Esophagus muscularis mucosa (tissue), 4 donors: Measurements from ENCODE around the gene NFATC4. TPM values are rescaled to one million over a fixed set of nuclear protein-coding genes. Genes with fewer than 3 reads are reported as not detected.
A peak's percentile ranks its signal among the peaks of the same experiment; 100 is the strongest.

Experiments used
- DNase-seq: peaks from one replicate; pipeline ENCODE4 v3.0.0-alpha.2; 2017; ENCODE audit errors: extremely low spot score
- H3K27ac ChIP-seq, 4 donors: fragments of 200-600 bp; sonication (generic); replicated peaks in 1 of 4; 1 replicate in 3 of 4; 2 replicates in 1 of 4; pipeline ENCODE4 v1.5.1; 2016 to 2019; ENCODE audit warnings: mild to moderate bottlenecking in 1 of 4
- H3K27me3 ChIP-seq, 4 donors: fragments of 200-600 bp; sonication (generic); one replicate each; pipeline versions ENCODE4 v1.5.1 to v1.6.0; 2016 to 2019
- H3K36me3 ChIP-seq, 4 donors: fragments of 200-600 bp; sonication (generic); one replicate each; pipeline ENCODE4 v1.5.1; 2016 to 2019
- H3K4me1 ChIP-seq, 4 donors: fragments of 200-600 bp; sonication (generic); one replicate each; pipeline ENCODE4 v1.5.1; 2016 to 2019
- H3K4me3 ChIP-seq, 4 donors: fragments of 200-600 bp; sonication (generic); 1 replicate in 2 of 4; 2 replicates in 2 of 4; pipeline ENCODE4 v1.5.1; 2016 to 2019; ENCODE audit warnings: mild to moderate bottlenecking in 4 of 4, moderate library complexity in 1 of 4
- H3K9me3 ChIP-seq, 4 donors: fragments of 200-600 bp; sonication (generic); 1 replicate in 3 of 4; 2 replicates in 1 of 4; pipeline ENCODE4 v1.5.1; 2016 to 2019
- CTCF ChIP-seq, 3 experiments: fragments of 200-600 bp in 2 of 3; fragments of 450-650 bp in 1 of 3; sonication (generic) in 2 of 3; IDR thresholded peaks; one replicate each; pipeline ENCODE4 v1.5.1; 2017 to 2019; ENCODE audit warnings: antibody characterized with exemption in 3 of 3, mild to moderate bottlenecking in 2 of 3, moderate library complexity in 1 of 3
- EP300 ChIP-seq: sonication (generic); formaldehyde crosslinking; IDR thresholded peaks from one replicate; pipeline ENCODE4 v1.6.1; 2017; ENCODE audit warnings: antibody characterized with exemption
- POLR2A ChIP-seq: fragments of 450-650 bp; IDR thresholded peaks from one replicate; pipeline ENCODE4 v1.6.1; 2017; ENCODE audit warnings: antibody characterized with exemption, moderate library complexity, mild to moderate bottlenecking, low read depth
- POLR2AphosphoS5 ChIP-seq, 2 donors: sonication (generic); formaldehyde crosslinking; IDR thresholded peaks; one replicate each; pipeline ENCODE4 v1.6.1; 2017; ENCODE audit warnings: antibody characterized with exemption in 2 of 2
- WGBS: methylation state at CpG from one replicate; pipeline ENCODE4 v1.1.5; 2018; 5-methylcytosine and 5-hydroxymethylcytosine counted together
- intact Hi-C: fragments of 100-400 bp; cut with DNase I; formaldehyde crosslinking; loops from one replicate; pipeline ENCODE4 v1.15.1; 2023
- total RNA-seq, 4 donors: library from RNA; depleted of rRNA; stranded (reverse); fragments of >200 nt; gene quantifications; one replicate each; pipeline versions ENCODE4 v1.1.0 to v1.2.1, GENCODE V29; 2016

NFATC4 gene
- total RNA-seq, 4 donors from 2014 or later, result 38.8 to 65.2 (median 48.3) TPM

- no peak for DNase-seq
- no peaks in the 10 kb centered on the region for H3K27me3 ChIP-seq
- TF ChIP-seq CTCF (IDR thresholded peaks at IDR 0.05) (no peak), POLR2AphosphoS5 (IDR thresholded peaks at IDR 0.05) (peak in 1 of 2 donors; percentile 47), POLR2A (no peak), EP300 (no peak)
- no peak overlapping the region for H3K4me3 ChIP-seq
- H3K36me3 ChIP-seq, result peaks cover 3 to 19% (median 12%) of the 10 kb centered on the region in 4 donors
- no peaks in the 10 kb centered on the region for H3K9me3 ChIP-seq
- H3K4me1 ChIP-seq, result peaks cover 38 to 70% (median 63%) of the 10 kb centered on the region in 4 donors
- peak overlapping the region; percentile 22 to 78 (median 52) for H3K27ac ChIP-seq
- WGBS, result 47% methylated on average over 7 of the region's 7 CpGs
- intact Hi-C loops, result no loop called here
Observed at GRCh38 chr14:24403294-24403998, 35.5 kb downstream of the NFATC4 start.

- no peak for DNase-seq
- H3K27me3 ChIP-seq, result no peaks in the 10 kb centered on the region
- peak overlapping the region in 1 of 4 donors; percentile 9 for H3K27ac ChIP-seq
- no peaks in the 10 kb centered on the region for H3K9me3 ChIP-seq
- peaks cover 5 to 33% (median 26%) of the 10 kb centered on the region in 4 donors for H3K36me3 ChIP-seq
- WGBS, result 67% methylated on average over 4 of the region's 4 CpGs
- H3K4me3 ChIP-seq, result no peak overlapping the region
- peaks cover 37 to 62% (median 51%) of the 10 kb centered on the region in 4 donors for H3K4me1 ChIP-seq
- intact Hi-C loops, result no loop called here
- TF ChIP-seq POLR2A, result no peak
- no peak for TF ChIP-seq CTCF (IDR thresholded peaks at IDR 0.05)
- TF ChIP-seq POLR2AphosphoS5 (IDR thresholded peaks at IDR 0.05), result no peak
- TF ChIP-seq EP300, result no peak
Observed at GRCh38 chr14:24404814-24405213, 36.8 kb downstream of the NFATC4 start.

- no peak for DNase-seq
- H3K4me1 ChIP-seq, result peaks cover 23 to 46% (median 35%) of the 10 kb centered on the region in 4 donors
- no peak for TF ChIP-seq POLR2A
- no peak for TF ChIP-seq CTCF (IDR thresholded peaks at IDR 0.05)
- TF ChIP-seq EP300, result no peak
- TF ChIP-seq POLR2AphosphoS5 (IDR thresholded peaks at IDR 0.05), result no peak
- H3K4me3 ChIP-seq, result no peak overlapping the region
- no peaks in the 10 kb centered on the region for H3K27me3 ChIP-seq
- no peaks in the 10 kb centered on the region for H3K9me3 ChIP-seq
- no peak overlapping the region for H3K27ac ChIP-seq
- intact Hi-C loops, result no loop called here
- WGBS, result 94% methylated on average over 6 of the region's 6 CpGs
- H3K36me3 ChIP-seq, result peaks cover 5 to 48% (median 40%) of the 10 kb centered on the region in 4 donors
Observed at GRCh38 chr14:24406416-24406815, 38.4 kb downstream of the NFATC4 start.

GRCh38 chr14:24407608-24408325 is 39.8 kb downstream of the NFATC4 start:
- Histone ChIP-seq H3K4me1 (peaks cover 9 to 38% (median 26%) of the 10 kb centered on the region in 4 donors), H3K4me3 (no peak overlapping the region), H3K9me3 (no peaks in the 10 kb centered on the region), H3K36me3 (peaks cover 5 to 61% (median 48%) of the 10 kb centered on the region in 4 donors), H3K27me3 (no peaks in the 10 kb centered on the region), H3K27ac (no peak overlapping the region)
- 90% methylated on average over 12 of the region's 18 CpGs for WGBS
- no peak for DNase-seq
- TF ChIP-seq EP300, result no peak
- no peak for TF ChIP-seq POLR2A
- no peak for TF ChIP-seq CTCF (IDR thresholded peaks at IDR 0.05)
- no peak for TF ChIP-seq POLR2AphosphoS5 (IDR thresholded peaks at IDR 0.05)
- intact Hi-C loops, result no loop called here
